H9 (cell line): Measurements from ENCODE around the gene VAMP8. TPM values are rescaled to one million over a fixed set of nuclear protein-coding genes. Genes with fewer than 3 reads are reported as not detected.

Experiments
- DNase-seq: peaks from one replicate; pipeline ENCODE4 v3.0.0-alpha.2; 2017
- H2AFZ ChIP-seq: one replicate; pipeline ENCODE4 v1.6.1; 2013; ENCODE audit warnings: mild to moderate bottlenecking, low read length, control low read depth, moderate library complexity
- H2AK5ac ChIP-seq: 2 replicates; pipeline ENCODE4 v1.6.1; 2013; ENCODE audit warnings: low read length, control low read depth, mixed read lengths; ENCODE audit not compliant: insufficient read length
- H2BK120ac ChIP-seq: one replicate; pipeline ENCODE4 v1.6.1; 2013; ENCODE audit warnings: low read depth, mild to moderate bottlenecking, low read length, control low read depth, inconsistent platforms; ENCODE audit not compliant: poor library complexity, severe bottlenecking
- H2BK12ac ChIP-seq: 2 replicates; pipeline ENCODE4 v1.6.1; 2013; ENCODE audit warnings: low read length, control low read depth, mixed read lengths, low read depth; ENCODE audit not compliant: insufficient read length
- H2BK15ac ChIP-seq: 2 replicates; pipeline ENCODE4 v1.6.1; 2013; ENCODE audit warnings: low read depth, low read length, control low read depth
- H2BK20ac ChIP-seq: one replicate; pipeline ENCODE4 v1.6.1; 2013; ENCODE audit warnings: low read depth, mild to moderate bottlenecking, low read length, control low read depth, inconsistent platforms; ENCODE audit not compliant: poor library complexity, severe bottlenecking
- H2BK5ac ChIP-seq: 2 replicates; pipeline ENCODE4 v1.6.1; 2013; ENCODE audit warnings: low read length, control low read depth, mixed read lengths; ENCODE audit not compliant: insufficient read length
- H3K14ac ChIP-seq: 2 replicates; pipeline ENCODE4 v1.6.1; 2013; ENCODE audit warnings: low read length, control low read depth; ENCODE audit not compliant: insufficient read depth
- H3K18ac ChIP-seq: 2 replicates; pipeline ENCODE4 v1.6.1; 2013; ENCODE audit warnings: low read depth, mild to moderate bottlenecking, mixed read lengths, low read length, control low read depth; ENCODE audit not compliant: insufficient read length
- H3K23ac ChIP-seq: 2 replicates; pipeline ENCODE4 v1.6.1; 2013; ENCODE audit warnings: low read length, control low read depth, mixed read lengths, low read depth; ENCODE audit not compliant: insufficient read length
- H3K23me2 ChIP-seq: 2 replicates; pipeline ENCODE4 v1.6.1; 2013; ENCODE audit warnings: low read depth, mild to moderate bottlenecking, mixed read lengths, low read length, control low read depth; ENCODE audit not compliant: insufficient read length, poor library complexity, severe bottlenecking
- H3K27ac ChIP-seq: 2 replicates; pipeline ENCODE4 v1.5.1; 2013; ENCODE audit warnings: low read length, control low read depth, mixed read lengths, low read depth; ENCODE audit not compliant: insufficient read length
- H3K27me3 ChIP-seq: 2 replicates; pipeline ENCODE4 v1.6.1; 2013; ENCODE audit warnings: low read length, control low read depth, inconsistent platforms; ENCODE audit not compliant: insufficient read depth
- H3K4ac ChIP-seq: 2 replicates; pipeline ENCODE4 v1.6.1; 2013; ENCODE audit warnings: low read depth, mild to moderate bottlenecking, control low read depth, inconsistent platforms, low read length, moderate library complexity
- H3K4me1 ChIP-seq: 2 replicates; pipeline ENCODE4 v1.6.1; 2013; ENCODE audit warnings: low read length, control low read depth, inconsistent platforms; ENCODE audit not compliant: insufficient read depth
- H3K4me2 ChIP-seq: 2 replicates; pipeline ENCODE4 v1.6.1; 2013; ENCODE audit warnings: low read length, control low read depth, mixed read lengths; ENCODE audit not compliant: insufficient read length, insufficient read depth
- H3K56ac ChIP-seq: 2 replicates; pipeline ENCODE4 v1.6.1; 2013; ENCODE audit warnings: low read depth, mild to moderate bottlenecking, mixed read lengths, low read length, control low read depth; ENCODE audit not compliant: insufficient read length
- H3K79me1 ChIP-seq: 2 replicates; pipeline ENCODE4 v1.6.1; 2013; ENCODE audit warnings: low read depth, mild to moderate bottlenecking, moderate library complexity, low read length, control low read depth, inconsistent platforms; ENCODE audit not compliant: insufficient read depth, poor library complexity, severe bottlenecking
- H3K79me2 ChIP-seq: 2 replicates; pipeline ENCODE4 v1.6.1; 2013; ENCODE audit warnings: low read length, control low read depth, inconsistent platforms; ENCODE audit not compliant: insufficient read depth
- H3K9ac ChIP-seq: 2 replicates; pipeline ENCODE4 v1.6.1; 2013; ENCODE audit warnings: low read length, control low read depth, mixed read lengths; ENCODE audit not compliant: insufficient read length; ENCODE audit errors: extremely low read depth
- H3K9me3 ChIP-seq: one replicate; pipeline ENCODE4 v1.6.1; 2013; ENCODE audit warnings: low read depth, low read length, inconsistent platforms; ENCODE audit not compliant: control insufficient read depth
- H3T11ph ChIP-seq: one replicate; pipeline ENCODE4 v1.6.1; 2013; ENCODE audit warnings: mild to moderate bottlenecking, low read length, control low read depth, inconsistent platforms
- H4K20me1 ChIP-seq: one replicate; pipeline ENCODE4 v1.6.1; 2013; ENCODE audit not compliant: control insufficient read depth, insufficient read length, insufficient read depth
- H4K5ac ChIP-seq: 2 replicates; pipeline ENCODE4 v1.6.1; 2013; ENCODE audit warnings: low read depth, mild to moderate bottlenecking, mixed read lengths, low read length, control low read depth; ENCODE audit not compliant: insufficient read length
- H4K8ac ChIP-seq: replicated peaks from 2 replicates; pipeline ENCODE4 v1.6.1; 2013; ENCODE audit warnings: low read length, control low read depth, mixed read lengths, low read depth; ENCODE audit not compliant: insufficient read length
- H4K91ac ChIP-seq: 2 replicates; pipeline ENCODE4 v1.6.1; 2013; ENCODE audit warnings: low read depth, mild to moderate bottlenecking, moderate library complexity, mixed read lengths, low read length, control low read depth; ENCODE audit not compliant: insufficient read length
- H3K27ac Mint-ChIP-seq, 3 experiments: 2 replicates in 2 of 3; 3 replicates in 1 of 3; pipeline ENCODE4 v1.8.0; 2020 to 2021; ENCODE audit warnings: mixed read lengths in 3 of 3, mild to moderate bottlenecking in 1 of 3, moderate library complexity in 1 of 3
- H3K27me3 Mint-ChIP-seq: 2 replicates; pipeline ENCODE4 v1.8.0; 2021; ENCODE audit warnings: low read depth, mild to moderate bottlenecking, moderate library complexity, mixed read lengths
- H3K36me3 Mint-ChIP-seq, 3 experiments: 2 replicates in 2 of 3; 3 replicates in 1 of 3; pipeline ENCODE4 v1.8.0; 2020 to 2021; ENCODE audit warnings: low read depth in 3 of 3, mixed read lengths in 3 of 3; ENCODE audit not compliant: insufficient read depth in 1 of 3
- H3K4me1 Mint-ChIP-seq, 2 experiments: 2 replicates each; pipeline ENCODE4 v1.8.0; 2020; ENCODE audit warnings: mixed read lengths in 2 of 2
- H3K4me3 Mint-ChIP-seq, 2 experiments: 2 replicates in 1 of 2; 3 replicates in 1 of 2; pipeline ENCODE4 v1.8.0; 2020 to 2021; ENCODE audit warnings: mild to moderate bottlenecking in 2 of 2, mixed read lengths in 2 of 2, moderate library complexity in 1 of 2
- H3K9me3 Mint-ChIP-seq, 2 experiments: 2 replicates in 1 of 2; 3 replicates in 1 of 2; pipeline ENCODE4 v1.8.0; 2020; ENCODE audit warnings: mild to moderate bottlenecking in 2 of 2, mixed read lengths in 2 of 2, moderate library complexity in 1 of 2
- WGBS: extraction: QIAGEN DNeasy Blood & Tissue Kit; methylation state at CpG from one replicate; pipeline ENCODE4 v1.1.7; 2013; ENCODE audit warnings: missing lambda C conversion rate, low lambda C conversion rate, mixed read lengths; ENCODE audit not compliant: insufficient read length; ENCODE audit errors: extremely low coverage; 5-methylcytosine and 5-hydroxymethylcytosine counted together
- total RNA-seq: library from RNA; stranded (reverse); gene quantifications from 2 replicates; pipeline ENCODE4 v1.2.1, GENCODE V29; 2021
- TF ChIP-seq, protein P1 (sequence below): fragments of 200-600 bp; sonication (generic); conservative IDR thresholded peaks from 3 replicates; pipeline ENCODE4 v1.8.0; 2021; ENCODE audit warnings: antibody characterized with exemption, mild to moderate bottlenecking

VAMP8 gene
- total RNA-seq, 1 experiment from 2014 or later, result 33.4 TPM

GRCh38 chr2:85631316-85631715 lies 53.9 kb downstream of the VAMP8 start:
- WGBS, result no CpG with 5 or more reads among the region's 3 CpGs
- no peak overlapping the region for H3K14ac ChIP-seq
- H3K4me2 ChIP-seq, result no peak overlapping the region
- DNase-seq, result no peak
- no peak overlapping the region for H2BK5ac ChIP-seq
- H3K9me3 ChIP-seq, result no peaks in the 10 kb centered on the region
- H3K27me3 ChIP-seq, result no peaks in the 10 kb centered on the region
- no peak overlapping the region for H4K91ac ChIP-seq
- Mint-ChIP-seq H3K4me1 (no peaks in the 10 kb centered on the region), H3K27me3 (no peaks in the 10 kb centered on the region), H3K36me3 (peaks cover 56 to 88% (median 79%) of the 10 kb centered on the region in 3 experiments), H3K4me3 (no peak overlapping the region), H3K27ac (no peak overlapping the region; a peak in 1 of 7 replicates), H3K9me3 (no peaks in the 10 kb centered on the region)
- H2BK12ac ChIP-seq, result no peak overlapping the region
- no peaks in the 10 kb centered on the region for H3K4me1 ChIP-seq
- H3K79me1 ChIP-seq, result no peaks in the 10 kb centered on the region
- no peak overlapping the region for H2AFZ ChIP-seq
- TF ChIP-seq, protein P1, sequence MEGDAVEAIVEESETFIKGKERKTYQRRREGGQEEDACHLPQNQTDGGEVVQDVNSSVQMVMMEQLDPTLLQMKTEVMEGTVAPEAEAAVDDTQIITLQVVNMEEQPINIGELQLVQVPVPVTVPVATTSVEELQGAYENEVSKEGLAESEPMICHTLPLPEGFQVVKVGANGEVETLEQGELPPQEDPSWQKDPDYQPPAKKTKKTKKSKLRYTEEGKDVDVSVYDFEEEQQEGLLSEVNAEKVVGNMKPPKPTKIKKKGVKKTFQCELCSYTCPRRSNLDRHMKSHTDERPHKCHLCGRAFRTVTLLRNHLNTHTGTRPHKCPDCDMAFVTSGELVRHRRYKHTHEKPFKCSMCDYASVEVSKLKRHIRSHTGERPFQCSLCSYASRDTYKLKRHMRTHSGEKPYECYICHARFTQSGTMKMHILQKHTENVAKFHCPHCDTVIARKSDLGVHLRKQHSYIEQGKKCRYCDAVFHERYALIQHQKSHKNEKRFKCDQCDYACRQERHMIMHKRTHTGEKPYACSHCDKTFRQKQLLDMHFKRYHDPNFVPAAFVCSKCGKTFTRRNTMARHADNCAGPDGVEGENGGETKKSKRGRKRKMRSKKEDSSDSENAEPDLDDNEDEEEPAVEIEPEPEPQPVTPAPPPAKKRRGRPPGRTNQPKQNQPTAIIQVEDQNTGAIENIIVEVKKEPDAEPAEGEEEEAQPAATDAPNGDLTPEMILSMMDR, result no peak
- no peak overlapping the region for H3K9ac ChIP-seq
- H4K8ac ChIP-seq, result no peak overlapping the region
- H3K79me2 ChIP-seq, result no peaks in the 10 kb centered on the region
- no peak overlapping the region for H2BK20ac ChIP-seq
- H2BK120ac ChIP-seq, result no peak overlapping the region
- H3K4ac ChIP-seq, result no peak overlapping the region
- H3K23ac ChIP-seq, result no peak overlapping the region
- no peaks in the 10 kb centered on the region for H4K20me1 ChIP-seq
- H3K27ac ChIP-seq, result no peak overlapping the region
- no peak overlapping the region for H2BK15ac ChIP-seq
- H4K5ac ChIP-seq, result no peak overlapping the region
- H3K56ac ChIP-seq, result no peak overlapping the region
- H3T11ph ChIP-seq, result no peak overlapping the region
- no peaks in the 10 kb centered on the region for H3K23me2 ChIP-seq
- no peak overlapping the region for H3K18ac ChIP-seq
- no peak overlapping the region for H2AK5ac ChIP-seq

Other genes starting within 250 kb of the VAMP8 start
- 47.7 and 47.8 TPM in 2 replicates for gene TGOLN2, start 249.6 kb upstream of the VAMP8 start, total RNA-seq
- gene RETSAT, start 223.1 kb upstream of the VAMP8 start, total RNA-seq, result 14.7 and 16.7 TPM in 2 replicates
- gene ELMOD3, start 222.8 kb upstream of the VAMP8 start, total RNA-seq, result 7.4 and 7.6 TPM in 2 replicates
- 72.8 and 78.8 TPM in 2 replicates for gene CAPG, start 167.2 kb upstream of the VAMP8 start, total RNA-seq
- gene SH2D6, start 158.9 kb upstream of the VAMP8 start, total RNA-seq, result 0.61 TPM in 2 replicates
- 447 and 459 TPM in 2 replicates for gene MAT2A, start 38.4 kb upstream of the VAMP8 start, total RNA-seq
- gene GGCX, start 16.1 kb upstream of the VAMP8 start, total RNA-seq, result 32.2 and 32.9 TPM in 2 replicates
- gene VAMP5, start 6.8 kb downstream of the VAMP8 start, total RNA-seq, result 0.57 and 0.59 TPM in 2 replicates
- gene RNF181, start 18.2 kb downstream of the VAMP8 start, total RNA-seq, result 120 and 122 TPM in 2 replicates
- gene TMEM150A, start 25.1 kb downstream of the VAMP8 start, total RNA-seq, result 19.0 and 19.3 TPM in 2 replicates
- 39.6 and 40.4 TPM in 2 replicates for gene C2orf68, start 34.5 kb downstream of the VAMP8 start, total RNA-seq
- gene USP39, start 38.6 kb downstream of the VAMP8 start, total RNA-seq, result 77.9 and 79.2 TPM in 2 replicates
- gene SFTPB, start 90.6 kb downstream of the VAMP8 start, total RNA-seq, result not detected in 2 replicates
- gene GNLY, start 116.8 kb downstream of the VAMP8 start, total RNA-seq, result not detected in 2 replicates
- 0.20 and 0.22 TPM in 2 replicates for gene ATOH8, start 176.4 kb downstream of the VAMP8 start, total RNA-seq